ENCODE data around the gene ACTRT3.

The ACTRT3 gene
- 0.62 to 0.67 reads per million in 2 donors for total RNA-seq

- peak; percentile 17 to 75 (median 41) for DNase-seq
Observed at GRCh38 chr3:169769287-169770181, at the start of gene ACTRT3. Gene ACTRT3, minus strand, starts transcription at chr3:169769561. Its CDS starts 41 bp downstream, at chr3:169769520.

GRCh38 chr3:169818316-169818715 is 49.0 kb upstream of the ACTRT3 start:
- DNase-seq, result no peak

GRCh38 chr3:169815590-169816150 is 46.3 kb upstream of the ACTRT3 start:
- peak in 1 of 5 experiments; percentile 22 for DNase-seq

- peak; percentile 20 to 92 (median 56) for DNase-seq
Observed at GRCh38 chr3:169813757-169814517, 44.6 kb upstream of the ACTRT3 start.

GRCh38 chr3:169813278-169813677 is 43.9 kb upstream of the ACTRT3 start:
- DNase-seq, result peak in 1 of 5 experiments; percentile 4

- peak; percentile 18 to 78 (median 45) for DNase-seq
Observed at GRCh38 chr3:169812332-169813235, 43.2 kb upstream of the ACTRT3 start, which contains the start of the genes LRRC34 and LRRIQ4. Gene LRRC34, minus strand, starts transcription at chr3:169812904. Its CDS starts 356 bp downstream, at chr3:169812548. Gene LRRIQ4, plus strand, starts transcription at chr3:169812870. Its CDS starts 9,052 bp downstream, at chr3:169821922.

- DNase-seq, result peak in 1 of 5 experiments; percentile 43
Observed at GRCh38 chr3:169811631-169812331, 42.4 kb upstream of the ACTRT3 start.

GRCh38 chr3:169809230-169809795 is 40.0 kb upstream of the ACTRT3 start:
- no peak for DNase-seq

GRCh38 chr3:169804681-169805080 is 35.3 kb upstream of the ACTRT3 start:
- DNase-seq, result no peak

GRCh38 chr3:169792359-169792758 is 23.0 kb upstream of the ACTRT3 start:
- no peak for DNase-seq

GRCh38 chr3:169790687-169791429 is 21.5 kb upstream of the ACTRT3 start:
- no peak for DNase-seq

- no peak for DNase-seq
Observed at GRCh38 chr3:169790219-169790618, 20.9 kb upstream of the ACTRT3 start.

- no peak for DNase-seq
Observed at GRCh38 chr3:169787791-169788190, 18.4 kb upstream of the ACTRT3 start.

GRCh38 chr3:169787120-169787519 is 17.8 kb upstream of the ACTRT3 start:
- no peak for DNase-seq

- no peak for DNase-seq
Observed at GRCh38 chr3:169781209-169781855, 12.0 kb upstream of the ACTRT3 start.

GRCh38 chr3:169780742-169781141 is 11.4 kb upstream of the ACTRT3 start:
- DNase-seq, result peak in 1 of 5 experiments; percentile 47

- DNase-seq, result no peak
Observed at GRCh38 chr3:169777822-169778221, 8.5 kb upstream of the ACTRT3 start.

GRCh38 chr3:169774186-169774585 is 4.8 kb upstream of the ACTRT3 start:
- DNase-seq, result no peak
